ENCODE measurements around the gene LST1. TPM values are rescaled to one million over a fixed set of nuclear protein-coding genes. Genes with fewer than 3 reads are reported as not detected.

Gene LST1
- not detected in 2 replicates for total RNA-seq (2021; fragmentation: NEBNext Ultra II Directional; extraction: Animal tissue kit (Norgen Biotek cat#: 25700))
- 0.25 TPM in 1 of 2 replicates, not detected in the other for polyA plus RNA-seq (2011; rRNA removed)
- 0.40 TPM for polyA plus RNA-seq (2011; cell fraction: cytosol; rRNA removed)
- polyA plus RNA-seq (2011; cell fraction: nucleus; rRNA removed) = 0.24 TPM
- polyA plus RNA-seq (2012, experiment 1 of 2) = 0.20 to 0.48 TPM (median 0.37 TPM) in 3 of 4 replicates, not detected in the other
- polyA plus RNA-seq (2012, experiment 2 of 2) = not detected
- 0.26 TPM for polyA plus RNA-seq (2013, experiment 1 of 2)
- polyA plus RNA-seq (2013, experiment 2 of 2) = 0.20 TPM
- 0.83 TPM in 1 of 2 replicates, not detected in the other for polyA minus RNA-seq (2011; rRNA and poly(A)+ RNA removed)
- not detected for polyA minus RNA-seq (2011; cell fraction: cytosol; rRNA and poly(A)+ RNA removed)
- not detected for polyA minus RNA-seq (2011; cell fraction: nucleus; rRNA and poly(A)+ RNA removed)
- long read RNA-seq, experiment 1 = 0 reads
- long read RNA-seq, experiment 2 = 0 reads

- Histone ChIP-seq H3K9me3 (ENCODE audit: insufficient read depth in 2 of 2, low read depth in 1 of 2, low read length in 1 of 2) (no peaks in the 10 kb centered on the region), H3K4ac (replicated peaks; ENCODE audit: insufficient read length, low read depth, low read length) (no peak within 1 kb of the TSS), H3K9ac (replicated peaks in 1 of 4; ENCODE audit: extremely low read depth in 1 of 4, low read depth in 3 of 4, low read length in 3 of 4) (no peak within 1 kb of the TSS), H3K4me1 (replicated peaks in 1 of 4; ENCODE audit: control insufficient read depth in 3 of 4, insufficient read depth in 4 of 4, low read length in 3 of 4) (peaks cover 0 to 7% (median 6%) of the 10 kb centered on the region in 4 experiments; a peak in 5 of 7 replicates), H3K14ac (ENCODE audit: insufficient read length) (no peak within 1 kb of the TSS), H3K18ac (ENCODE audit: extremely low read depth, low read length) (no peak within 1 kb of the TSS), H2BK120ac (replicated peaks; ENCODE audit: low read depth, low read length) (no peak within 1 kb of the TSS), H4K5ac (ENCODE audit: insufficient read length, low read depth, low read length) (no peak within 1 kb of the TSS), H3K4me3 (ENCODE audit: extremely low read depth in 1 of 4, insufficient read depth in 2 of 4, low read depth in 3 of 4, low read length in 4 of 4) (no peak within 1 kb of the TSS), H3K56ac (replicated peaks; ENCODE audit: insufficient read length, low read depth, low read length) (no peak within 1 kb of the TSS), H3K79me2 (ENCODE audit: control insufficient read depth in 1 of 2, insufficient read depth in 2 of 2, low read length in 2 of 2) (no peaks in the 10 kb centered on the region), H2BK15ac (ENCODE audit: low read length) (peak within 1 kb of the TSS; percentile 73), H2BK12ac (ENCODE audit: low read depth, low read length) (no peak within 1 kb of the TSS), H3K23me2 (ENCODE audit: low read depth, low read length) (peaks cover 4% of the 10 kb centered on the region; the same call in 1 of the 2 replicates), H3K27ac (ENCODE audit: low read depth, low read length) (no peak within 1 kb of the TSS), H2AFZ (ENCODE audit: low read length) (no peak within 1 kb of the TSS), H2BK5ac (ENCODE audit: low read depth, low read length) (no peak within 1 kb of the TSS), H3K4me2 (ENCODE audit: insufficient read depth in 1 of 2, low read depth in 2 of 2, low read length in 2 of 2) (no peak within 1 kb of the TSS), H2AK5ac (ENCODE audit: low read depth, low read length) (no peak within 1 kb of the TSS), H3K79me1 (ENCODE audit: low read depth, low read length) (no peaks in the 10 kb centered on the region), H4K91ac (replicated peaks; ENCODE audit: insufficient read length, low read length) (no peak within 1 kb of the TSS), H4K20me1 (replicated peaks in 1 of 2; ENCODE audit: control insufficient read depth in 1 of 2, insufficient read depth in 2 of 2, low read length in 2 of 2) (no peaks in the 10 kb centered on the region), H3K23ac (ENCODE audit: insufficient read length) (no peak within 1 kb of the TSS), H4K8ac (ENCODE audit: extremely low read depth, insufficient read depth, low read length) (no peak within 1 kb of the TSS), H3K27me3 (replicated peaks in 1 of 4; ENCODE audit: control insufficient read depth in 3 of 4, extremely low read depth in 1 of 4, insufficient read depth in 3 of 4, low read length in 3 of 4) (no peaks in the 10 kb centered on the region; a peak in 2 of 7 replicates), H3K36me3 (ENCODE audit: control insufficient read depth in 2 of 4, insufficient read depth in 4 of 4, low read length in 3 of 4) (no peaks in the 10 kb centered on the region), H2BK20ac (ENCODE audit: low read length) (peak within 1 kb of the TSS; percentile 73)
- no peak for FAIRE-seq
- ChIA-PET POLR2A (ENCODE audit: partially characterized antibody) (interaction anchor here (0.9 to 3.9 kb wide), 8 partner anchors 8 to 57 kb away, joined by 3 to 16 read pairs (median 4); partner anchors contain the start of genes DDX39B, MCCD1, NFKBIL1 and TNF), CTCF (ENCODE audit: partially characterized antibody) (interaction anchor here (0.6 to 22.0 kb wide), 15 partner anchors 4 to 67 kb away, joined by 3 to 640 read pairs (median 6); partner anchors contain the start of genes AIF1, ATP6V1G2, LST1 and LTB)
- WGBS, 2 experiments (ENCODE audit: extremely low coverage in 1 of 2, insufficient coverage in 1 of 2, insufficient read length in 1 of 2, insufficient replicate concordance in 2 of 2, low coverage in 1 of 2, low lambda C conversion rate in 2 of 2, missing lambda C conversion rate in 1 of 2) = 87% methylated on average over 1 of the region's 1 CpG; no CpG with 5 or more reads in 1 of the 2 experiments
- DNase-seq (ENCODE audit: low read depth in 1 of 2, low spot score in 2 of 2) = no peak
- TF ChIP-seq USF2 (IDR thresholded peaks at IDR 0.05; ENCODE audit: low read length) (no peak), JUN (IDR thresholded peaks at IDR 0.05; ENCODE audit: low read depth, low read length) (no peak), CBX5 (IDR thresholded peaks at IDR 0.05; ENCODE audit: low read depth, low read length) (no peak), HDAC6 (IDR thresholded peaks at IDR 0.05; ENCODE audit: low read depth, low read length) (no peak)
Measured at GRCh38 chr6:31586008-31586407, at the start of gene LST1. LST1 (plus strand) TSS chr6:31586277; CDS start chr6:31587300, 1,023 bp downstream.
